WERI-Rb-1 (cell line): ENCODE results near the gene ZNF692.

Source experiments
- DNase-seq: peaks from one replicate; pipeline ENCODE4 v3.0.0-alpha.2; 2020
- H3K27ac ChIP-seq: fragments of 250-450 bp; sonication (Bioruptor Pico); 2 replicates; pipeline ENCODE4 v1.5.1; 2020; ENCODE audit warnings: mild to moderate bottlenecking, moderate library complexity
- H3K27me3 ChIP-seq: fragments of 250-450 bp; sonication (Bioruptor Pico); 2 replicates; pipeline ENCODE4 v1.5.1; 2021; ENCODE audit warnings: mild to moderate bottlenecking, low read depth, moderate library complexity; ENCODE audit not compliant: insufficient read depth, severe bottlenecking
- H3K36me3 ChIP-seq: fragments of 250-450 bp; sonication (Bioruptor Pico); 2 replicates; pipeline ENCODE4 v1.5.1; 2020; ENCODE audit warnings: mild to moderate bottlenecking, moderate library complexity
- H3K4me3 ChIP-seq: 2 replicates; pipeline ENCODE4 v1.5.1; 2011; ENCODE audit warnings: low read depth, mild to moderate bottlenecking, control low read depth, low read length
- H3K9me3 ChIP-seq: fragments of 250-450 bp; sonication (Bioruptor Pico); 2 replicates; pipeline ENCODE4 v1.5.1; 2021; ENCODE audit warnings: mild to moderate bottlenecking, moderate library complexity; ENCODE audit not compliant: severe bottlenecking
- TF ChIP-seq, protein P1 (sequence below): IDR thresholded peaks from 2 replicates; pipeline ENCODE4 v1.5.1; 2011; ENCODE audit warnings: low read depth, mild to moderate bottlenecking, control low read depth, inconsistent platforms, low read length

Gene ZNF692, protein sequence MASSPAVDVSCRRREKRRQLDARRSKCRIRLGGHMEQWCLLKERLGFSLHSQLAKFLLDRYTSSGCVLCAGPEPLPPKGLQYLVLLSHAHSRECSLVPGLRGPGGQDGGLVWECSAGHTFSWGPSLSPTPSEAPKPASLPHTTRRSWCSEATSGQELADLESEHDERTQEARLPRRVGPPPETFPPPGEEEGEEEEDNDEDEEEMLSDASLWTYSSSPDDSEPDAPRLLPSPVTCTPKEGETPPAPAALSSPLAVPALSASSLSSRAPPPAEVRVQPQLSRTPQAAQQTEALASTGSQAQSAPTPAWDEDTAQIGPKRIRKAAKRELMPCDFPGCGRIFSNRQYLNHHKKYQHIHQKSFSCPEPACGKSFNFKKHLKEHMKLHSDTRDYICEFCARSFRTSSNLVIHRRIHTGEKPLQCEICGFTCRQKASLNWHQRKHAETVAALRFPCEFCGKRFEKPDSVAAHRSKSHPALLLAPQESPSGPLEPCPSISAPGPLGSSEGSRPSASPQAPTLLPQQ

DNA sequence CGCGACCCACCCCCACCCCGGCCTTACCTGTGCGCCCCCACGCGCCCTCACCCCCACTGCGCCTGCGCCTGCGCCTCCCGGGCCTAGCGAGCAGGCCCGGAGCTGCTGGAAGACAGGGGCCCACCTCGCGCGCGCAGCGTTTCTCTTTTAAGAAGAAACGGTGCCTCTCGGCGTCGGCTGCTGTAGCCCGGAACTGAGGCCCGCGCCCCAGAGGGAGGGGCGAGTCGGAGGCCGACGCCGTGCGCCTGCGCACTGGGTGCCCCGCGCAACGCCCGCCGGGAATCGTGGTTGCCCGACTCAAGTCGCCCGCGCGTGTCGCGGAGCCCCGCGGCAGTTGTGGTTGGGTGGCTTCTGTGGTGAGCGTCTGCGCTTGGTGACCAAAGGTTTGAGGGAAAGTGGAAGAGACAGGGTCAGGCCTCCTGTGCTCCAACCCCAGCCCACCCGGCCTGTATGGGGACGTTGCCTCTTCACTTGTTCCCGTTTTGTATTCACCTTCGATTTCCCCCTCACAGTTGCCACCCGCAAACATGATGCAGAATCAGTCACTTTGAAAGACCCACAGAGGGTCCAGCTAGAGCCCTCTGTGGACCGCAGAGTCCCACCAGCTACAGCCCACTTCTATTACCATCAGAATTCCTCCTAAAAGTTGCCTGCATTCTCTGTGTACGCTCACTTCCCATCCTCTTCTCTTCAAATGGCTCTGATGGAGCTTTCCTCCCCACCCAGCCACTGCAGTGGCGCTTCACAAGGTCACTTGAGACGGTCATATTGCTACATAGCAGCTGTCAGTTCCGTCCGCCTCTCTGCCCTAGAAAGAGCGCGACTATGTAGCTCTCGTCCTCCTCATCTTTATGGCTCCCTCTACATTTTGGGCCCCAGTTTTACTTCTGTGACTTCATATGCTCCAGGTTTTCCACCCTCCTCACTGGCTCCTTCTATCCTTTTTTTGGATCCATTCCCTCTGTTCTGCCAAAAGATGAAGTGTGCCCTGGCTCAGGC is at the start of gene ZNF692:
TSS of gene ZNF692 (minus strand) at position 195 of the 999 bp plus-strand sequence. CDS start 776 bp downstream, outside the sequence.
- no peaks in the 10 kb centered on the region for H3K27me3 ChIP-seq
- H3K36me3 ChIP-seq = peaks cover 19% of the 10 kb centered on the region
- peak within 1 kb of the TSS; percentile 93 for H3K27ac ChIP-seq
- DNase-seq = peak; percentile 100
- peak within 1 kb of the TSS; percentile 71 for H3K4me3 ChIP-seq
- TF ChIP-seq, protein P1, sequence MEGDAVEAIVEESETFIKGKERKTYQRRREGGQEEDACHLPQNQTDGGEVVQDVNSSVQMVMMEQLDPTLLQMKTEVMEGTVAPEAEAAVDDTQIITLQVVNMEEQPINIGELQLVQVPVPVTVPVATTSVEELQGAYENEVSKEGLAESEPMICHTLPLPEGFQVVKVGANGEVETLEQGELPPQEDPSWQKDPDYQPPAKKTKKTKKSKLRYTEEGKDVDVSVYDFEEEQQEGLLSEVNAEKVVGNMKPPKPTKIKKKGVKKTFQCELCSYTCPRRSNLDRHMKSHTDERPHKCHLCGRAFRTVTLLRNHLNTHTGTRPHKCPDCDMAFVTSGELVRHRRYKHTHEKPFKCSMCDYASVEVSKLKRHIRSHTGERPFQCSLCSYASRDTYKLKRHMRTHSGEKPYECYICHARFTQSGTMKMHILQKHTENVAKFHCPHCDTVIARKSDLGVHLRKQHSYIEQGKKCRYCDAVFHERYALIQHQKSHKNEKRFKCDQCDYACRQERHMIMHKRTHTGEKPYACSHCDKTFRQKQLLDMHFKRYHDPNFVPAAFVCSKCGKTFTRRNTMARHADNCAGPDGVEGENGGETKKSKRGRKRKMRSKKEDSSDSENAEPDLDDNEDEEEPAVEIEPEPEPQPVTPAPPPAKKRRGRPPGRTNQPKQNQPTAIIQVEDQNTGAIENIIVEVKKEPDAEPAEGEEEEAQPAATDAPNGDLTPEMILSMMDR = no peak
- H3K9me3 ChIP-seq = no peaks in the 10 kb centered on the region

DNA sequence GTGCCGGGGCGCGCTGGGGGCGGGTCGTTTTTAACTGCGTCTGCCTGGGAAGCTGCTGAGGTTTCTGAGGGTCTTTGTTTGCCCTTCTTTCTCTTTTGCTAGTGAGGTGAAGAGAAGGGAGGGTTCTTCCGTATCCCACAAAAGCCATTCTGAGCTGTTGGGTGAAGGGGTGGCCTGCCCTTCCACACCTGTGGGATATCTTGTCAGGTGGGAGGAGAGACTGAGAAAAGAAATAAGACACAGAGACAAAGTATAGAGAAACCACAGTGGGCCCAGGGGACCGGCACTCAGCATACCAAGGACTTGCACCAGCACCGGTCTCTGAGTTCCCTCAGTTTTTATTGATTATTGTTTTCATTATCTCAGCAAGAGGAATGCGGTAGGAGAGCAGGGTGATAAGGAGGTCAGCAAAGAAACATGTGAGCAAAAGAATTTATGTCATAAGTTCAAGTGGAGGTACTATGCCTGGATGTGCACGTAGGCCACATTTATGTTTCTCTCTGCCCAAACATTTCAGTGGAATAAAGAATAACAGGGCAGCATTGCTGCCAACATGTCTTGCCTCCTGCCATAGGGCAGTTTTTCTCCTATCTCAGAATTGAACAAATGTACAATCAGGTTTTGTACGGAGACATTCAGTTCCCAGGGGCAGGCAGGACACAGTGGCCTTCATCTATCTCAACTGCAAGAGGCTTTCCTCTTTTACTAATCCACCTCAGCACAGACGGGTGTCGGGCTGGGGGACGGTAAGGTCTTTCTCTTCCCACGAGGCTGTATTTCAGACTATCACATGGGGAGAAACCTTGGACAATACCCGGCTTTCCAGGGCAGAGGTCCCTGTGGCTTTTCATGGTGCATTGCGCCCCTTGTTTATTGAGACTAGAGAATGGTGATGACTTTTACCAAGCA is 48.1 kb upstream of the ZNF692 start:
- no peaks in the 10 kb centered on the region for H3K27me3 ChIP-seq
- TF ChIP-seq, protein P1 = no peak
- H3K9me3 ChIP-seq = peaks cover 4% of the 10 kb centered on the region
- DNase-seq = peak; percentile 79
- peak overlapping the region; percentile 67 for H3K4me3 ChIP-seq
- peak overlapping the region; percentile 92 for H3K27ac ChIP-seq
- H3K36me3 ChIP-seq = no peaks in the 10 kb centered on the region

- H3K4me3 ChIP-seq = peak within 1 kb of the TSS; percentile 67
- peak within 1 kb of the TSS; percentile 92 for H3K27ac ChIP-seq
- TF ChIP-seq, protein P1 = peak; percentile 77
- H3K9me3 ChIP-seq = no peaks in the 10 kb centered on the region
- no peaks in the 10 kb centered on the region for H3K27me3 ChIP-seq
- H3K36me3 ChIP-seq = no peaks in the 10 kb centered on the region
- peak; percentile 98 for DNase-seq
These were observed 47.3 kb upstream of the ZNF692 start, which contains the start of gene PGBD2 for GRCh38 chr1:248906009-248906752. Gene PGBD2 (plus strand): TSS chr1:248906235. CDS start chr1:248913863, 7,628 bp downstream.

DNA sequence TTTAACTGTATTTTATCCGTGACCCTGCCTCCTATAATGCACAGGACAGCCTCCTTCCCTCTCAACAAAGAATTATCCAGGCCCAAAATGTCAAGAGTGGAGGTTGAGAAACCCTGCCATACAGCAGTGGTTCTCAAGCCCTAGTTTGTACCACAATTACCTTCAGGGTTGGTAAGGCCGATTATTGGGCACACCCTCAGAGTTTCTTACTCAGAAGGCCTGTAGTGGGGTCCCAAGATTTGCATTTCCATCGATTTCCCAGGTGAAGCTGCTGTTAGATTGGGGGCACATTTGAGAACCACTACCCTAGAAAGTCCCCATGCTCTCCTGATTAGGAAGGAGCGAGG is 46.8 kb upstream of the ZNF692 start:
- DNase-seq = no peak
- Histone ChIP-seq H3K9me3 (no peaks in the 10 kb centered on the region), H3K27ac (peak overlapping the region; percentile 89), H3K4me3 (peak overlapping the region; percentile 50), H3K36me3 (no peaks in the 10 kb centered on the region), H3K27me3 (no peaks in the 10 kb centered on the region)
- TF ChIP-seq, protein P1 = no peak
